Thyroid gland (tissue), 4 donors: ENCODE results near the gene ABRACL.
"Not testable (repeated sequence)": the region's sequence is repeated elsewhere in the genome, so short reads cannot be mapped to it uniquely, and the experiment has no call there.

Experiments
- CTCF ChIP-seq, 6 experiments: fragments of 200-600 bp in 3 of 6; fragments of 450-650 bp in 3 of 6; sonication (generic) in 3 of 6; IDR thresholded peaks; one replicate each; pipeline ENCODE4 v1.5.1; 2016 to 2019; ENCODE audit warnings: antibody characterized with exemption in 6 of 6, mild to moderate bottlenecking in 2 of 6, inconsistent platforms in 1 of 6, moderate library complexity in 1 of 6
- POLR2A ChIP-seq, 2 donors: fragments of 450-650 bp; IDR thresholded peaks; one replicate each; pipeline ENCODE4 v1.6.1; 2017; ENCODE audit warnings: antibody characterized with exemption in 2 of 2, mild to moderate bottlenecking in 2 of 2, moderate library complexity in 1 of 2

GRCh38 chr6:139048912-139049311 is 20.4 kb downstream of the ABRACL start:
- not testable (repeated sequence) for TF ChIP-seq CTCF, POLR2A (IDR thresholded peaks at IDR 0.05)
